Osteoblast (primary cell): ENCODE data around the gene DACH2. TPM values are rescaled to one million over a fixed set of nuclear protein-coding genes. Genes with fewer than 3 reads are reported as not detected.

Experiments used
- DNase-seq: peaks from one replicate; pipeline ENCODE4 v3.0.0; 2011; ENCODE audit warnings: low spot score, mixed read lengths; ENCODE audit not compliant: insufficient read length; ENCODE audit errors: missing footprints
- H2AFZ ChIP-seq: 2 replicates; pipeline ENCODE4 v1.6.0; 2011; ENCODE audit warnings: mild to moderate bottlenecking, low read length
- H3K27ac ChIP-seq: 2 replicates; pipeline ENCODE4 v1.5.1; 2011; ENCODE audit warnings: mild to moderate bottlenecking, low read depth, low read length, moderate library complexity
- H3K27me3 ChIP-seq: 2 replicates; pipeline ENCODE4 v1.6.0; 2012; ENCODE audit warnings: mild to moderate bottlenecking, control low read depth, inconsistent platforms, low read length, moderate library complexity; ENCODE audit not compliant: insufficient read depth
- H3K36me3 ChIP-seq: 2 replicates; pipeline ENCODE4 v1.5.1; 2011; ENCODE audit warnings: mild to moderate bottlenecking, low read length, control low read depth, moderate library complexity; ENCODE audit not compliant: insufficient read depth
- H3K4me1 ChIP-seq: 2 replicates; pipeline ENCODE4 v1.5.1; 2011; ENCODE audit warnings: mild to moderate bottlenecking, low read length, control low read depth, moderate library complexity; ENCODE audit not compliant: insufficient read depth
- H3K4me2 ChIP-seq: 2 replicates; pipeline ENCODE4 v1.6.0; 2011; ENCODE audit warnings: mild to moderate bottlenecking, low read length; ENCODE audit not compliant: insufficient read depth
- H3K4me3 ChIP-seq: fragments of 200-600 bp; sonication (generic); 3 replicates; pipeline ENCODE4 v1.5.1; 2012; ENCODE audit warnings: mild to moderate bottlenecking, low read length, inconsistent platforms; ENCODE audit not compliant: insufficient read depth
- H3K79me2 ChIP-seq: 2 replicates; pipeline ENCODE4 v1.6.0; 2012; ENCODE audit warnings: mild to moderate bottlenecking, low read length, control low read depth, inconsistent platforms; ENCODE audit not compliant: insufficient read depth
- H3K9me3 ChIP-seq: 2 replicates; pipeline ENCODE4 v1.5.1; 2011; ENCODE audit warnings: low read depth, low read length, control low read depth
- H4K20me1 ChIP-seq: 2 replicates; pipeline ENCODE4 v1.6.0; 2012; ENCODE audit warnings: mild to moderate bottlenecking, low read length, control low read depth; ENCODE audit not compliant: insufficient read depth
- CTCF ChIP-seq: IDR thresholded peaks from 2 replicates; pipeline ENCODE4 v1.5.1; 2011; ENCODE audit warnings: mild to moderate bottlenecking, low read depth, low read length, moderate library complexity; ENCODE audit errors: extremely low read depth
- total RNA-seq: library from RNA; depleted of rRNA; stranded (reverse); fragments of >200 nt; gene quantifications from 2 replicates; pipeline ENCODE4 v1.2.3, GENCODE V29; 2012

Gene DACH2
- total RNA-seq, 1 donor: not detected

GRCh38 chrX:86121916-86122315 lies 26.3 kb upstream of the DACH2 start:
- H3K9me3 ChIP-seq: no peaks in the 10 kb centered on the region

DNA sequence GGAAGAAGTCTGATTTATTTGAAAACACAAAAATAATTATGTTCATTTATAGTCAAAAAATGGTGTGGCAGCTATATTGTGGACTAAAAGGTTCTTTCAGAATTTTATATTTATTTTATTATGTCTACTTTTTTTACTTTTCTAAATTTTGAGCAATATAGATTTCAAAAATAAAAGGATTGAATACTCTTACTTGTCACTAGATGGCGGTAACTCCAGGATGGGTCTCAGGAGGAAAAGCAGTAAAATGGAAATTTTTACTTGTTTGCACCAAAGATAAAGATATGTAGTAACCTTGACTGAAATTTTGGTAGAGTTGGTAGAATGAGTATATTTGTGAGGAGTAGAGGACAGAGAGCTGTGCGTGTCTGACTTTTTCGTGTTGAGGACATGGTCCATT lies 14.5 kb upstream of the DACH2 start:
- Histone ChIP-seq H3K79me2 (no peaks in the 10 kb centered on the region), H3K4me1 (no peaks in the 10 kb centered on the region), H4K20me1 (no peaks in the 10 kb centered on the region), H3K4me3 (no peak overlapping the region), H2AFZ (no peak overlapping the region), H3K36me3 (no peaks in the 10 kb centered on the region), H3K27ac (no peak overlapping the region), H3K9me3 (no peaks in the 10 kb centered on the region), H3K27me3 (no peaks in the 10 kb centered on the region), H3K4me2 (no peak overlapping the region)
- TF ChIP-seq CTCF: peak; percentile 61
- DNase-seq: no peak

More at GRCh38 chrX:86121916-86122315, 26.3 kb upstream of the DACH2 start:
- no peak overlapping the region for H3K4me2 ChIP-seq
- H3K36me3 ChIP-seq: no peaks in the 10 kb centered on the region
- H3K4me3 ChIP-seq: no peak overlapping the region
- no peaks in the 10 kb centered on the region for H3K79me2 ChIP-seq
- H3K4me1 ChIP-seq: no peaks in the 10 kb centered on the region
- no peak for TF ChIP-seq CTCF
- no peaks in the 10 kb centered on the region for H4K20me1 ChIP-seq
- no peak overlapping the region for H2AFZ ChIP-seq
- no peaks in the 10 kb centered on the region for H3K27me3 ChIP-seq
- H3K27ac ChIP-seq: no peak overlapping the region
- no peak for DNase-seq

DNA sequence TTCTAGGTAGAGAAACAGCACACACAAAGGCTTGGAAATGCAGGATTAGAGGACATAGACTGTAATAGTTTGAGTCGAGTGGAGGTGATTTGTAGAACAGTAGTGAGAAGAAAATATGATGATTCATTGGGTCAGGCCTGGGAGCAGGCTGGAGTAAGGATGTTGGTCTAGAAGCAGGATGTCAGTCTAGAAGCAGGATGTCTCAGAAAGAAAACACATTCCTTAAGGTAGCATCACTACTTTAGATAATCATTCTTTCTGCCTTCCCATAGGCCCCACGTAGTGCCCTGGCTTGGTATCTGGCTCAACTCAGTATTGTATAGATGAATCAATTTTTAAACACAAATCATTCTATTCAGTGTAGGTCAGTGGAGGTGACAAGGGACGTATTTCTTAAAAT lies 11.2 kb upstream of the DACH2 start:
- Histone ChIP-seq H3K27ac (no peak overlapping the region), H3K9me3 (no peaks in the 10 kb centered on the region), H3K4me1 (no peaks in the 10 kb centered on the region), H3K4me2 (no peak overlapping the region), H3K27me3 (no peaks in the 10 kb centered on the region), H3K79me2 (no peaks in the 10 kb centered on the region), H4K20me1 (no peaks in the 10 kb centered on the region), H3K36me3 (no peaks in the 10 kb centered on the region), H2AFZ (no peak overlapping the region), H3K4me3 (no peak overlapping the region)
- DNase-seq: no peak
- no peak for TF ChIP-seq CTCF

DNA sequence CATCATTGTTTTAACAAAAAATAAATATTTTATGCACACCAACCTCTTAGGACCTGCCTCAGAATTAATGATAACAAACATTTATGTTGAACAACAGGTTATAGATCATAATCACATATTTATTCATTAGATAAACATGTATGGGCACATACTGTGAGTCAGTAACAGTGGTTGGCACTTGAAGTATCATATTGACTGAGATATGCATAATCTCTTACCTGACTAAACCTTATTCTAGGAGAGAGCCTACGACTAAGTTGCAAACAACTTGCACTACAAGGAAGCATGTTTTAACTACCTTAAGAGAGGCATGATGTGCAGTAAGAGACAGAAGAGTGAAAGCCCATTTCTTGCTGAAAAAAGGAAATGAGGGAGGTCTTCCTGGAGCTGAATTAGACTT lies 6.5 kb upstream of the DACH2 start:
- TF ChIP-seq CTCF: no peak
- H3K27me3 ChIP-seq: no peaks in the 10 kb centered on the region
- H3K9me3 ChIP-seq: no peaks in the 10 kb centered on the region
- no peak overlapping the region for H3K27ac ChIP-seq
- no peaks in the 10 kb centered on the region for H3K4me1 ChIP-seq
- no peak for DNase-seq
- H4K20me1 ChIP-seq: no peaks in the 10 kb centered on the region
- no peak overlapping the region for H3K4me2 ChIP-seq
- H2AFZ ChIP-seq: no peak overlapping the region
- no peaks in the 10 kb centered on the region for H3K36me3 ChIP-seq
- no peaks in the 10 kb centered on the region for H3K79me2 ChIP-seq
- no peak overlapping the region for H3K4me3 ChIP-seq
